Neural cell (in vitro differentiated cells): ENCODE results near the gene CCNY. TPM values are rescaled to one million over a fixed set of nuclear protein-coding genes. Genes with fewer than 3 reads are reported as not detected.

Source experiments
- H2AFZ ChIP-seq: fragments of 200-600, 300-800 bp; sonication (generic), shearing (Covaris generic); 2 replicates; pipeline ENCODE4 v1.6.0; 2014; ENCODE audit warnings: low read depth, mild to moderate bottlenecking, antibody characterized with exemption, low read length, moderate library complexity
- H3F3A ChIP-seq: fragments of 200-600 bp; shearing (Covaris generic); 2 replicates; pipeline ENCODE4 v1.6.1; 2016; ENCODE audit warnings: mild to moderate bottlenecking, moderate library complexity, mixed read lengths, antibody characterized with exemption, low read length; ENCODE audit not compliant: insufficient read depth, poor library complexity, severe bottlenecking
- H3K27ac ChIP-seq: fragments of 200-600, 300-800 bp; sonication (generic), shearing (Covaris generic); 2 replicates; pipeline ENCODE4 v1.5.1; 2014; ENCODE audit warnings: mild to moderate bottlenecking, low read length, moderate library complexity
- H3K27me3 ChIP-seq: fragments of 300-800, 200-600 bp; sonication (generic), shearing (Covaris generic); 2 replicates; pipeline ENCODE4 v1.6.0; 2014; ENCODE audit warnings: mild to moderate bottlenecking, low read depth, low read length, moderate library complexity; ENCODE audit not compliant: insufficient read depth
- H3K36me3 ChIP-seq: fragments of 300-800, 200-600 bp; sonication (generic), shearing (Covaris generic); 2 replicates; pipeline ENCODE4 v1.5.1; 2014; ENCODE audit warnings: mild to moderate bottlenecking, antibody characterized with exemption, low read length, moderate library complexity; ENCODE audit not compliant: insufficient read depth
- H3K4me2 ChIP-seq: fragments of 300-800, 200-600 bp; sonication (generic), shearing (Covaris generic); 2 replicates; pipeline ENCODE4 v1.6.0; 2014; ENCODE audit warnings: mild to moderate bottlenecking, low read length
- H3K4me3 ChIP-seq: fragments of 300-800, 200-600 bp; sonication (generic), shearing (Covaris generic); 2 replicates; pipeline ENCODE4 v1.5.1; 2014; ENCODE audit warnings: mild to moderate bottlenecking, low read length, moderate library complexity
- H3K79me2 ChIP-seq: fragments of 200-600 bp; shearing (Covaris generic); replicated peaks from 2 replicates; pipeline ENCODE4 v1.6.0; 2014; ENCODE audit warnings: mild to moderate bottlenecking, low read length, moderate library complexity; ENCODE audit not compliant: insufficient read depth
- H3K9ac ChIP-seq: fragments of 300-800, 200-600 bp; sonication (generic), shearing (Covaris generic); 2 replicates; pipeline ENCODE4 v1.6.1; 2016; ENCODE audit warnings: mild to moderate bottlenecking, low read length, mixed read lengths
- H3K9me2 ChIP-seq: fragments of 200-600 bp; shearing (Covaris generic); 2 replicates; pipeline ENCODE4 v1.6.1; 2016; ENCODE audit warnings: mild to moderate bottlenecking, low read length, mixed read lengths; ENCODE audit not compliant: insufficient read depth
- H3K9me3 ChIP-seq: fragments of 200-600, 300-800 bp; sonication (generic), shearing (Covaris generic); 2 replicates; pipeline ENCODE4 v1.6.1; 2016; ENCODE audit warnings: mild to moderate bottlenecking, mixed run types, low read length, moderate library complexity, mixed read lengths
- H4K20me1 ChIP-seq: fragments of 200-600 bp; shearing (Covaris generic); 2 replicates; pipeline ENCODE4 v1.6.1; 2016; ENCODE audit warnings: mild to moderate bottlenecking, mixed run types; ENCODE audit not compliant: insufficient read depth
- EP300 ChIP-seq: fragments of 450-650 bp; conservative IDR thresholded peaks from 2 replicates; pipeline ENCODE4 v1.6.1; 2014; ENCODE audit warnings: antibody characterized with exemption, mild to moderate bottlenecking, moderate library complexity; ENCODE audit not compliant: poor library complexity, severe bottlenecking
- EZH2 ChIP-seq: fragments of 200-600, 300-800 bp; shearing (Covaris generic), sonication (generic); IDR thresholded peaks from 2 replicates; pipeline ENCODE4 v1.6.1; 2014; ENCODE audit warnings: antibody characterized with exemption, low read length, borderline replicate concordance, mild to moderate bottlenecking; ENCODE audit not compliant: insufficient read depth, poor library complexity, severe bottlenecking
- MXI1 ChIP-seq: fragments of 450-650 bp; conservative IDR thresholded peaks from 2 replicates; pipeline ENCODE4 v1.6.1; 2014; ENCODE audit warnings: antibody characterized with exemption, mild to moderate bottlenecking; ENCODE audit not compliant: poor library complexity, severe bottlenecking
- POLR2AphosphoS5 ChIP-seq: IDR thresholded peaks from 2 replicates; pipeline ENCODE4 v1.6.1; 2012
- RAD21 ChIP-seq: fragments of 450-650 bp; conservative IDR thresholded peaks from 2 replicates; pipeline ENCODE4 v1.6.1; 2014; ENCODE audit warnings: antibody characterized with exemption, mild to moderate bottlenecking, moderate library complexity
- REST ChIP-seq: IDR thresholded peaks from 2 replicates; pipeline ENCODE4 v1.6.1; 2012; ENCODE audit warnings: borderline replicate concordance
- SMC3 ChIP-seq: fragments of 450-650 bp; conservative IDR thresholded peaks from 2 replicates; pipeline ENCODE4 v1.6.1; 2014; ENCODE audit warnings: antibody characterized with exemption, mild to moderate bottlenecking, moderate library complexity; ENCODE audit not compliant: poor library complexity
- TAF1 ChIP-seq: IDR thresholded peaks from 2 replicates; pipeline ENCODE4 v1.6.1; 2012; ENCODE audit warnings: low read depth
- polyA plus RNA-seq: library from polyadenylated mRNA; depleted of rRNA; stranded (reverse); fragments of >200 nt; gene quantifications from 2 replicates; pipeline ENCODE4 v1.2.3, GENCODE V29; 2014

CCNY gene
- polyA plus RNA-seq, 1 donor from 2014 or later = 36.4 TPM

- Histone ChIP-seq H4K20me1 (no peaks in the 10 kb centered on the region), H3K27ac (peak overlapping the region; percentile 46), H3K4me3 (peak overlapping the region; percentile 5), H3K4me2 (peak overlapping the region; percentile 8), H3K79me2 (peaks cover 19% of the 10 kb centered on the region), H3K27me3 (no peaks in the 10 kb centered on the region), H3K36me3 (no peaks in the 10 kb centered on the region), H3K9me3 (no peaks in the 10 kb centered on the region), H3F3A (no peaks in the 10 kb centered on the region), H2AFZ (no peak overlapping the region), H3K9me2 (no peaks in the 10 kb centered on the region), H3K9ac (no peak overlapping the region)
- no peak for TF ChIP-seq EZH2
- TF ChIP-seq SMC3 = no peak
- TF ChIP-seq RAD21 = no peak
- TF ChIP-seq TAF1 = no peak
- TF ChIP-seq EP300 = no peak
- TF ChIP-seq POLR2AphosphoS5 = no peak
- no peak for TF ChIP-seq MXI1
- no peak for TF ChIP-seq REST
These were observed 91.2 kb downstream of the CCNY start for GRCh38 chr10:35427543-35427942.

DNA sequence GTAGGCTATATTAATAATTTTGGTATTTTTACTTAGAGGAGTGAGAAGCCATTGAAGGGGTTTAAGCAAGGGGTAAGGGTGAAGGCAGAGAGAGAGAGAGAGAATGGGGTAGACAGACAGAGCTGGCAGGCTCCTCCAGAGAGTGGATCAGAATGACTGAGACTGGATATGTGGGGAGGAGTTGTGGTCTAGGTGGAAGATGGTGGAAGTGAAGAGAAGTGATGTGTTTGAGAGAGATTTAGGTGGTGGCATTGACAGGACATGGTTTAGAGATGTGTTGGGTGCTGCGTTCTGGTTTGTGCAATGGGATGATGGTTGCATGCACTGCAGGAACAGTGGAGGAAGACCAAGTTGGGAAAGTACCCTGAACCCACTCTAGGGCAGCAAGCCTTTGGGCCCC, 92.2 kb downstream of the CCNY start:
- H4K20me1 ChIP-seq = no peaks in the 10 kb centered on the region
- H3K4me3 ChIP-seq = no peak overlapping the region
- H3K79me2 ChIP-seq = peaks cover 15% of the 10 kb centered on the region
- no peak overlapping the region for H3K9ac ChIP-seq
- no peaks in the 10 kb centered on the region for H3K9me2 ChIP-seq
- H2AFZ ChIP-seq = no peak overlapping the region
- no peak overlapping the region for H3K4me2 ChIP-seq
- H3K27me3 ChIP-seq = no peaks in the 10 kb centered on the region
- peak overlapping the region; percentile 46 for H3K27ac ChIP-seq
- no peaks in the 10 kb centered on the region for H3K9me3 ChIP-seq
- no peaks in the 10 kb centered on the region for H3K36me3 ChIP-seq
- no peaks in the 10 kb centered on the region for H3F3A ChIP-seq
- TF ChIP-seq MXI1 (no peak), POLR2AphosphoS5 (no peak), REST (no peak)
